ENCODE results near the gene CCDC40. TPM values are rescaled to one million over a fixed set of nuclear protein-coding genes. Genes with fewer than 3 reads are reported as not detected.

Gene CCDC40
- total and polyA plus RNA-seq, 2 of the 13 experiments (the other 11 are each of a cell fraction or from before 2014, with no cell fraction given), result 4.1 to 5.5 TPM

GRCh38 chr17:80096561-80097021, 60.1 kb downstream of the CCDC40 start:
- no peak overlapping the region for H2AFZ ChIP-seq (ENCODE audit: low read length)
- no peaks in the 10 kb centered on the region for H3K36me3 ChIP-seq (replicated peaks in 1 of 2; ENCODE audit: control insufficient read depth in 1 of 2, insufficient read depth in 2 of 2, low read length in 2 of 2)
- CTCF ChIA-PET (ENCODE audit: low intra/inter-chr PET ratio, low total read pairs), result no interaction called here
- no peak overlapping the region for H3K4me3 ChIP-seq (replicated peaks in 1 of 3; ENCODE audit: insufficient read depth in 1 of 3, low read depth in 2 of 3, low read length in 3 of 3)
- no peak for FAIRE-seq
- H3K9me3 ChIP-seq (ENCODE audit: low read length), result no peaks in the 10 kb centered on the region
- H3K79me2 ChIP-seq (ENCODE audit: insufficient read depth, low read length), result peaks cover 1% of the 10 kb centered on the region
- no peak overlapping the region for H3K9ac ChIP-seq (ENCODE audit: insufficient read depth, low read depth, low read length)
- WGBS (ENCODE audit: low lambda C conversion rate), result 47% methylated on average over 12 of the region's 12 CpGs
- no peak overlapping the region for H3K27ac ChIP-seq (ENCODE audit: extremely low read length, insufficient read depth, low read length)
- DNase-seq (ENCODE audit: low spot score), result no peak
- in situ Hi-C loops (cut with HindIII; ENCODE audit: extremely low pct_ligation_motif_present, low pct_unique_long_range_greater_than_20kb), result no loop called here
- H3K4me2 ChIP-seq (ENCODE audit: low read depth, low read length), result no peak overlapping the region
- BruUV-seq (replicated peaks), result no TSS peak
- TF ChIP-seq REL (CRISPR knock-in tag; conservative IDR thresholded peaks at IDR 0.05) (no peak), KLF9 (CRISPR knock-in tag; IDR thresholded peaks at IDR 0.05; ENCODE audit: low read depth) (no peak), PHF8 (CRISPR knock-in tag; IDR thresholded peaks at IDR 0.05) (no peak), ARNT (IDR thresholded peaks at IDR 0.05) (no peak), CENPBD1 (CRISPR knock-in tag; IDR thresholded peaks at IDR 0.05; ENCODE audit: borderline replicate concordance, low read depth) (no peak), ZNF782 (CRISPR knock-in tag; IDR thresholded peaks at IDR 0.05; ENCODE audit: borderline replicate concordance) (no peak), HNF1A (IDR thresholded peaks at IDR 0.05; ENCODE audit: low read depth) (no peak), HNF1A (CRISPR knock-in tag; IDR thresholded peaks at IDR 0.05; ENCODE audit: borderline replicate concordance) (no peak), BHLHE40 (IDR thresholded peaks at IDR 0.05; ENCODE audit: low read length) (no peak), WIZ (CRISPR knock-in tag; IDR thresholded peaks at IDR 0.05) (no peak), ZNF230 (CRISPR knock-in tag; IDR thresholded peaks at IDR 0.05) (no peak), NFRKB (IDR thresholded peaks at IDR 0.05) (no peak), ZNF670 (CRISPR knock-in tag; IDR thresholded peaks at IDR 0.05; ENCODE audit: borderline replicate concordance) (no peak)
- TF ChIP-seq, protein P1, sequence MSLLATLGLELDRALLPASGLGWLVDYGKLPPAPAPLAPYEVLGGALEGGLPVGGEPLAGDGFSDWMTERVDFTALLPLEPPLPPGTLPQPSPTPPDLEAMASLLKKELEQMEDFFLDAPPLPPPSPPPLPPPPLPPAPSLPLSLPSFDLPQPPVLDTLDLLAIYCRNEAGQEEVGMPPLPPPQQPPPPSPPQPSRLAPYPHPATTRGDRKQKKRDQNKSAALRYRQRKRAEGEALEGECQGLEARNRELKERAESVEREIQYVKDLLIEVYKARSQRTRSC (CRISPR knock-in tag; IDR thresholded peaks at IDR 0.05; ENCODE audit: low read depth), result no peak
- TF ChIP-seq, protein P2, sequence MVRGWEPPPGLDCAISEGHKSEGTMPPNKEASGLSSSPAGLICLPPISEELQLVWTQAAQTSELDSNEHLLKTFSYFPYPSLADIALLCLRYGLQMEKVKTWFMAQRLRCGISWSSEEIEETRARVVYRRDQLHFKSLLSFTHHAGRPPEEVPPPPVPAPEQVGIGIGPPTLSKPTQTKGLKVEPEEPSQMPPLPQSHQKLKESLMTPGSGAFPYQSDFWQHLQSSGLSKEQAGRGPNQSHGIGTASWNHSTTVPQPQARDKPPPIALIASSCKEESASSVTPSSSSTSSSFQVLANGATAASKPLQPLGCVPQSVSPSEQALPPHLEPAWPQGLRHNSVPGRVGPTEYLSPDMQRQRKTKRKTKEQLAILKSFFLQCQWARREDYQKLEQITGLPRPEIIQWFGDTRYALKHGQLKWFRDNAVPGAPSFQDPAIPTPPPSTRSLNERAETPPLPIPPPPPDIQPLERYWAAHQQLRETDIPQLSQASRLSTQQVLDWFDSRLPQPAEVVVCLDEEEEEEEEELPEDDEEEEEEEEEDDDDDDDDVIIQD (CRISPR knock-in tag; IDR thresholded peaks at IDR 0.05; ENCODE audit: low read depth), result no peak
- H3K27me3 ChIP-seq (ENCODE audit: control insufficient read depth in 1 of 2, insufficient read depth in 2 of 2, low read length in 2 of 2), result peaks cover 5 to 50% of the 10 kb centered on the region in 2 experiments; a peak in 4 of 5 replicates
- ATAC-seq, result no peak
- intact Hi-C loops (cut with micrococcal nuclease; ENCODE audit: unreplicated experiment), result no loop called here
- H4K20me1 ChIP-seq (ENCODE audit: insufficient read depth, low read length), result no peaks in the 10 kb centered on the region
- H3K4me1 ChIP-seq (ENCODE audit: insufficient read depth, low read length), result peaks cover 42% of the 10 kb centered on the region
- POLR2A ChIA-PET, result no interaction called here
